IMR-90 (cell line): ENCODE results near the gene ANP32A. TPM values are rescaled to one million over a fixed set of nuclear protein-coding genes. Genes with fewer than 3 reads are reported as not detected.

Source experiments
- ATAC-seq: fragments of 200-7000 bp; cut with Tn5 transposase; 2 replicates; pipeline ENCODE4 v1.9.1; 2020; ENCODE audit warnings: low read depth, mild to moderate bottlenecking, moderate library complexity
- BruUV-seq: library from RNA; stranded (reverse); fragments of 400-500 nt; replicated peaks from 2 replicates; lab custom pipeline; 2021; lab: Mats Ljungman, UMichigan
- CTCF ChIA-PET: fragments of 300-600 bp; formaldehyde crosslinking; extraction: SDS; loops from one replicate; lab custom pipeline; 2021; ENCODE audit warnings: antibody characterized with exemption; lab: Yijun Ruan, JAX
- POLR2A ChIA-PET: fragments of 300-600 bp; sonication (Branson Sonifier 250); formaldehyde crosslinking; loops from one replicate; lab custom pipeline; 2022; ENCODE audit warnings: antibody characterized with exemption; ENCODE audit not compliant: unreplicated experiment; lab: Charles Lee
- DNase-seq: peaks from one replicate; pipeline ENCODE4 v3.0.0; 2013
- H2AFZ ChIP-seq: replicated peaks from 2 replicates; pipeline ENCODE3; 2013; ENCODE audit warnings: low read length, mild to moderate bottlenecking; ENCODE audit not compliant: poor library complexity
- H2AK5ac ChIP-seq: 2 replicates; pipeline ENCODE4 v1.6.1; 2013; ENCODE audit warnings: low read depth, low read length, inconsistent platforms
- H2AK9ac ChIP-seq: replicated peaks from 2 replicates; pipeline ENCODE3; 2013; ENCODE audit warnings: mild to moderate bottlenecking, low read depth, low read length, moderate library complexity; ENCODE audit not compliant: poor library complexity
- H2BK120ac ChIP-seq: 2 replicates; pipeline ENCODE4 v1.6.1; 2013; ENCODE audit warnings: low read depth, low read length, inconsistent platforms
- H2BK15ac ChIP-seq: 3 replicates; pipeline ENCODE4 v1.6.1; 2013; ENCODE audit warnings: low read depth, low read length, inconsistent platforms
- H2BK20ac ChIP-seq: 2 replicates; pipeline ENCODE4 v1.6.1; 2013; ENCODE audit warnings: low read depth, mild to moderate bottlenecking, inconsistent platforms, low read length, moderate library complexity
- H2BK5ac ChIP-seq: 2 replicates; pipeline ENCODE4 v1.6.1; 2013; ENCODE audit warnings: mild to moderate bottlenecking, low read depth, low read length, inconsistent platforms; ENCODE audit not compliant: poor library complexity, severe bottlenecking
- H3K14ac ChIP-seq: replicated peaks from 2 replicates; pipeline ENCODE4 v1.6.1; 2013; ENCODE audit warnings: low read depth, low read length, inconsistent platforms
- H3K18ac ChIP-seq: 2 replicates; pipeline ENCODE4 v1.6.1; 2013; ENCODE audit warnings: low read depth, low read length, control low read depth
- H3K23ac ChIP-seq: 2 replicates; pipeline ENCODE4 v1.6.1; 2013; ENCODE audit warnings: low read depth, low read length, inconsistent platforms
- H3K27ac ChIP-seq: 2 replicates; pipeline ENCODE4 v1.5.1; 2013; ENCODE audit warnings: mild to moderate bottlenecking, control low read depth, low read length; ENCODE audit not compliant: insufficient read depth
- H3K27me3 ChIP-seq: 2 replicates; pipeline ENCODE4 v1.6.1; 2013; ENCODE audit warnings: low read length; ENCODE audit not compliant: control insufficient read depth, insufficient read depth
- H3K36me3 ChIP-seq: 2 replicates; pipeline ENCODE4 v1.6.1; 2013; ENCODE audit warnings: low read length, mixed read lengths; ENCODE audit not compliant: control insufficient read depth, insufficient read depth
- H3K4ac ChIP-seq: 2 replicates; pipeline ENCODE4 v1.6.1; 2013; ENCODE audit warnings: low read depth, low read length, inconsistent platforms
- H3K4me1 ChIP-seq: 2 replicates; pipeline ENCODE4 v1.6.1; 2013; ENCODE audit warnings: low read length, mixed read lengths; ENCODE audit not compliant: control insufficient read depth, insufficient read depth
- H3K4me2 ChIP-seq: 2 replicates; pipeline ENCODE4 v1.6.1; 2013; ENCODE audit warnings: low read depth, mild to moderate bottlenecking, control low read depth, low read length, moderate library complexity
- H3K4me3 ChIP-seq: 2 replicates; pipeline ENCODE4 v1.5.1; 2013; ENCODE audit warnings: low read depth, mild to moderate bottlenecking, control low read depth, low read length, moderate library complexity; ENCODE audit not compliant: insufficient read depth
- H3K56ac ChIP-seq: 2 replicates; pipeline ENCODE4 v1.6.1; 2013; ENCODE audit warnings: low read length, inconsistent platforms; ENCODE audit not compliant: insufficient read depth; ENCODE audit errors: extremely low read depth
- H3K79me1 ChIP-seq, 2 experiments: 2 replicates each; pipeline ENCODE4 v1.6.1; 2013; ENCODE audit warnings: low read length in 2 of 2, inconsistent platforms in 1 of 2, low read depth in 1 of 2
- H3K9ac ChIP-seq: 2 replicates; pipeline ENCODE4 v1.6.1; 2013; ENCODE audit warnings: low read depth, low read length, control low read depth
- H3K9me1 ChIP-seq: 2 replicates; pipeline ENCODE4 v1.6.1; 2013; ENCODE audit warnings: low read length, inconsistent platforms; ENCODE audit not compliant: insufficient read depth
- H3K9me3 ChIP-seq: 2 replicates; pipeline ENCODE4 v1.6.1; 2013; ENCODE audit warnings: low read length; ENCODE audit not compliant: control insufficient read depth, insufficient read depth
- H4K20me1 ChIP-seq: 2 replicates; pipeline ENCODE4 v1.6.1; 2013; ENCODE audit warnings: low read length, inconsistent platforms; ENCODE audit not compliant: insufficient read depth
- H4K5ac ChIP-seq: 2 replicates; pipeline ENCODE4 v1.6.1; 2013; ENCODE audit warnings: mild to moderate bottlenecking, low read depth, low read length, control low read depth
- H4K8ac ChIP-seq, 2 experiments: 2 replicates each; pipeline ENCODE4 v1.6.1; 2013; ENCODE audit warnings: low read depth in 2 of 2, low read length in 2 of 2, control low read depth in 1 of 2, inconsistent platforms in 1 of 2
- H4K91ac ChIP-seq: 2 replicates; pipeline ENCODE4 v1.6.1; 2013; ENCODE audit warnings: low read depth, low read length, inconsistent platforms; ENCODE audit not compliant: insufficient read depth
- BHLHE40 ChIP-seq: fragments of 150-350 bp; IDR thresholded peaks from 2 replicates; pipeline ENCODE4 v1.6.1; 2016; ENCODE audit warnings: mild to moderate bottlenecking, low read depth, low read length
- CEBPB ChIP-seq: IDR thresholded peaks from 2 replicates; pipeline ENCODE4 v1.6.1; 2012; ENCODE audit warnings: low read depth, low read length, improper control_type of control experiment
- CTCF ChIP-seq: conservative IDR thresholded peaks from 2 replicates; pipeline ENCODE4 v1.5.1; 2012; ENCODE audit warnings: mild to moderate bottlenecking, low read depth, low read length, improper control_type of control experiment
- ELK1 ChIP-seq: fragments of 150-350 bp; IDR thresholded peaks from 2 replicates; pipeline ENCODE4 v1.6.1; 2016; ENCODE audit warnings: low read depth, mild to moderate bottlenecking, low read length, moderate library complexity, borderline replicate concordance
- FOS ChIP-seq: fragments of 150-350 bp; IDR thresholded peaks from 2 replicates; pipeline ENCODE4 v1.6.1; 2016; ENCODE audit warnings: low read depth, low read length
- MAFK ChIP-seq: IDR thresholded peaks from 2 replicates; pipeline ENCODE4 v1.6.1; 2012; ENCODE audit warnings: low read depth, low read length, improper control_type of control experiment
- MAZ ChIP-seq: IDR thresholded peaks from 2 replicates; pipeline ENCODE4 v1.6.1; 2012; ENCODE audit warnings: low read depth, mild to moderate bottlenecking, low read length, improper control_type of control experiment, moderate library complexity, borderline replicate concordance
- MXI1 ChIP-seq: IDR thresholded peaks from 2 replicates; pipeline ENCODE4 v1.6.1; 2012; ENCODE audit warnings: low read depth, mild to moderate bottlenecking, low read length, moderate library complexity, borderline replicate concordance
- POLR2A ChIP-seq: IDR thresholded peaks from 2 replicates; pipeline ENCODE4 v1.6.1; 2012; ENCODE audit warnings: mild to moderate bottlenecking, low read depth, low read length
- RCOR1 ChIP-seq: IDR thresholded peaks from 2 replicates; pipeline ENCODE4 v1.6.1; 2012; ENCODE audit warnings: mild to moderate bottlenecking, low read length, improper control_type of control experiment; ENCODE audit not compliant: insufficient replicate concordance
- RFX5 ChIP-seq: IDR thresholded peaks from 2 replicates; pipeline ENCODE4 v1.8.0; 2012; ENCODE audit warnings: low read depth, mild to moderate bottlenecking, low read length, moderate library complexity
- SMC3 ChIP-seq: fragments of 150-350 bp; IDR thresholded peaks from 2 replicates; pipeline ENCODE4 v1.6.1; 2016; ENCODE audit warnings: low read depth, mild to moderate bottlenecking, antibody characterized with exemption, low read length, moderate library complexity
- USF2 ChIP-seq: fragments of 150-350 bp; IDR thresholded peaks from 2 replicates; pipeline ENCODE4 v1.6.1; 2017; ENCODE audit warnings: mild to moderate bottlenecking, antibody characterized with exemption, low read length, low read depth
- WGBS, 2 experiments: methylation state at CpG; one replicate each; pipeline versions ENCODE4 v1.1.5 to v1.1.7; 2013; ENCODE audit warnings: missing lambda C conversion rate in 2 of 2; ENCODE audit not compliant: insufficient read length in 1 of 2; ENCODE audit errors: extremely low coverage in 2 of 2; 5-methylcytosine and 5-hydroxymethylcytosine counted together
- dilution Hi-C: fragments of 300-500 bp; cut with HindIII; formaldehyde crosslinking; loops from one replicate; pipeline ENCODE4 v1.14.3; 2018; ENCODE audit warnings: low sequenced_read_pairs; ENCODE audit not compliant: unreplicated experiment
- in situ Hi-C: fragments of 300-500 bp; cut with MboI; formaldehyde crosslinking; loops from 3 replicates; pipeline ENCODE4 v1.14.3; 2019; ENCODE audit warnings: low sequenced_read_pairs, inconsistent platforms, mixed read lengths
- intact Hi-C: fragments of 100-400 bp; cut with micrococcal nuclease; formaldehyde crosslinking; loops from 2 replicates; pipeline ENCODE4 v1.10.0; 2022
- polyA plus RNA-seq, 3 experiments: library from polyadenylated mRNA; depleted of rRNA; stranded (reverse); fragments of >200 nt; gene quantifications; 2 replicates each; pipeline ENCODE4 v1.2.3, GENCODE V29; 2012; ENCODE audit warnings: low replicate concordance in 1 of 3
- total RNA-seq: library from RNA; depleted of rRNA; stranded (reverse); fragments of >200 nt; gene quantifications from 2 replicates; pipeline ENCODE4 v1.2.3, GENCODE V29; 2012

ANP32A gene
- total and polyA plus RNA-seq, 2 of the 4 experiments (the other 2 are of a cell fraction) = 62.4 to 72.8 TPM

- Histone ChIP-seq H3K4me1 (peaks cover 12% of the 10 kb centered on the region), H3K27me3 (no peaks in the 10 kb centered on the region), H4K20me1 (peaks cover 74% of the 10 kb centered on the region), H3K4ac (no peak overlapping the region), H2BK120ac (no peak overlapping the region), H3K4me3 (no peak overlapping the region), H3K9me1 (peaks cover 28% of the 10 kb centered on the region), H3K36me3 (peaks cover 18% of the 10 kb centered on the region), H2AFZ (no peak overlapping the region), H2AK5ac (no peak overlapping the region), H3K9me3 (no peaks in the 10 kb centered on the region), H3K9ac (no peak overlapping the region), H4K8ac (no peak overlapping the region), H3K23ac (no peak overlapping the region), H2BK15ac (no peak overlapping the region), H2AK9ac (no peak overlapping the region), H3K79me1 (peaks cover 50 to 94% of the 10 kb centered on the region in 2 experiments), H4K91ac (no peak overlapping the region), H2BK20ac (no peak overlapping the region), H3K18ac (no peak overlapping the region), H3K4me2 (no peak overlapping the region), H3K14ac (0 out of 2 replicates have a peak overlapping the region, but pooled peaks have one; percentile 9), H2BK5ac (no peak overlapping the region), H4K5ac (no peak overlapping the region), H3K27ac (no peak overlapping the region), H3K56ac (no peak overlapping the region)
- 70% methylated on average over 2 of the region's 8 CpGs; no CpG with 5 or more reads in 1 of the 2 experiments for WGBS, 2 experiments
- POLR2A ChIA-PET = no interaction called here
- no TSS peak for BruUV-seq
- CTCF ChIA-PET = no interaction called here
- ATAC-seq (no peak), DNase-seq (no peak)
- dilution Hi-C loops = no loop called here
- TF ChIP-seq CTCF (no peak), FOS (no peak), ELK1 (no peak), MAFK (no peak), CEBPB (no peak), BHLHE40 (no peak), RFX5 (no peak), POLR2A (no peak), MAZ (no peak), MXI1 (no peak), SMC3 (no peak), USF2 (no peak), RCOR1 (no peak)
- in situ Hi-C loops = loop anchor here (10.0 kb wide), 1 partner anchor 55 kb away; no protein-coding TSS in a partner anchor
- intact Hi-C loops = no loop called here
Observed at GRCh38 chr15:68790242-68790575, 30.5 kb downstream of the ANP32A start.
